Measurements from ENCODE around the gene GPC1.

- TF ChIP-seq POLR2A (IDR thresholded peaks at IDR 0.05): no peak
- no peak for TF ChIP-seq CTCF (IDR thresholded peaks at IDR 0.05)
- no peak for TF ChIP-seq POLR2AphosphoS5 (IDR thresholded peaks at IDR 0.05)
Observed at GRCh38 chr2:240403396-240404104, 31.9 kb upstream of the GPC1 start.
